GM19328 (cell line): ENCODE data around the gene DNAH6.

Source experiments
- ATAC-seq: cut with Tn5 transposase; IDR thresholded peaks from one replicate; pipeline ENCODE4 v1.9.1; 2021; ENCODE audit warnings: mild to moderate bottlenecking, moderate library complexity; ENCODE audit not compliant: unreplicated experiment

The DNAH6 gene

DNA sequence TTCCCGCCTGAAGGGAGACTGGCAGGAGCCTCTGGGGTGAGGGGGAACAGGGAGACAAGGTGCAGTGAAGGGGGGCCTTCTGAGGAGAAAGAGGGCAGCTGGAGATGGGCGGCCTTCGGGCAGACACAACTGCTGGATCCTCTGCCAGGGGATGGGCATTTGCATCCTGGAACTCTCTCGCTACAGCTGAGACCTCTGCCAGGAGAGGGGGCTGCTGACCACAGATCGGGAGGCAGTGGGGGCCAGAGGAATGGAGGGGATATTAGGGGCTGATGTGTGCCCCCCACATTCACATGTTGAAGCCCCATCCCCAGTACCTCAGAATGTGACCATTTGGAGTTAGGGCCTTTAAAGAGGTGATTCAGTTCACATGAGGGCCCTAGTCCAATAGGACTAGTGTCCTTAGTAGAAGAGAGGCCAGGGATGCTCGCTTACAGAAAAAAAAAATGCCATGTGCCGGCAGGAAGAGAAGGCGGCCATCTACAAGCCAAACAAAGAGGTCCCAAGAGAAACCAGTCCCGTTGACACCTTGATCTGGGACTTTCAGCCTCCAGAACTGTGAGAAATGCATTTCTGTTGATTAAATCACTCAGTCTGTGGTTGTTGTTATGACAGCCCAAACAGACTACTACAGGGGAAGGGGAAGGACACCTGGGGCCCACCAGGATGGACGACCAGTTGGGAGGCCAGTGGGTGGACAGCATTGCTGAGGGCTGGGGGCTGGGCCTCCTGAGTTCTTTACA, 314.6 kb downstream of the DNAH6 start:
- no peak for ATAC-seq

DNA sequence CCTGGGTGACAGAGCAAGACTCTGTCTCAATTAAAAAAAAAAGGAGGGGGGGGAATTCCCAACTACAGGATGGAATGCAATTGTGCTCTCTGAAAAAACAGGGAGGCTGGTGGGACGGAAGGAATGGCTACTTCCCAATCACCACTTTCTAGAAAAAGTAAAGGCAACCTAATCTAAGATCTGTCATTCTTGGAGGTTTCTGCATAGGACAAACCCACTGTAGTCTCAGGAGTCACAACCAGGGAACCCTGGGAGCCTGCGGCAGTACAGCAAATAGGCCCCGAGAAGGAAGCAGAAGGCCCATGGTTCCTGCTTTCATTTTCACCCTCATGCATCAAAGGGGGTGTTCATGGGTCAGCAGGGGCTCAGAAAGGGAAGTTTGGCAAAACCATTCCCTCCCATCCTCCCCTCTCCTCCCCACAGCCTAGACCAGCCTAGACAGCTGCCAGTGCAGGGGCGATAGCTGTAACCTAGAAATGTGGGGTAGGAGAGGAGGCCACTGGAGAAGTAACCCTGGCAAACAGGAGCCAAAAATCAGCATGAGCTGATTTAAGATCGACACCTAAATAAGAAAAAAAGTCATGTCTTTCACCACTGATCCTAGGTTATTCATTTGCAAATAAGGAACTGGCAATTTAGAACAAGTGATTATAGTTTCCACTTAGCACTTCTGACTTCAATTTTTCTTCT, 316.6 kb downstream of the DNAH6 start:
- peak; percentile 78 for ATAC-seq

DNA sequence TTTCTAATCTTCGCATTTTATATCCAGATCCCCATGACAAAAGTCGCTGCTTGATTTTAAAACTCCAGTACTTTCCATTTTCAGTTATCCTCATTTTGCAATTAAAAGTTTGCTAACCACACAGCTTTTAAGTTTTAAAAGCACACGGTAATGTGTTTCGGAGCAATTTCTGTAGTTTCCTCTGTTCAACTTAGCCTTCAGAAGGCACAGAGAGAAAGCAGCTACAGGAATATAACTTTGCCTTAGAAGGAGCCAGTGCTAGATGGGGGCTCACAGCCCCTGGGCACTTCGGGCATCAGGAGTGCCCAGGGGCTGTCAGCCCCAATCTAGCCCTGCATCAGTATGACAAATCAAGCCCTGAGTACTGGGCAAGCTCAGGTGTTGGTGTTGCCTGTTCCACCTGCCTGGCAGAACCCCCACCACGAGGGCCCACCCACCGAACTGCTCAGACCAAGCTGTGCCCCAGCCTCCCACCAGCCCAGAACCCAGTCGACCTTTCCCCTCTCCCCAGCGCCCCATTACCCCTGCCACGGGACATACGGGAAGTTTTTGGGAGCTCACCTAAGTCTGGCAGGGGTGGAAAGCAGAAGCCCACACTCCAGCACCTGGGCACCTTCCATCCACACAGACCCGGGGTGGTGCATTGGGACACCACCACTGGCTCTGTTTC, 317.3 kb downstream of the DNAH6 start:
- ATAC-seq = no peak

DNA sequence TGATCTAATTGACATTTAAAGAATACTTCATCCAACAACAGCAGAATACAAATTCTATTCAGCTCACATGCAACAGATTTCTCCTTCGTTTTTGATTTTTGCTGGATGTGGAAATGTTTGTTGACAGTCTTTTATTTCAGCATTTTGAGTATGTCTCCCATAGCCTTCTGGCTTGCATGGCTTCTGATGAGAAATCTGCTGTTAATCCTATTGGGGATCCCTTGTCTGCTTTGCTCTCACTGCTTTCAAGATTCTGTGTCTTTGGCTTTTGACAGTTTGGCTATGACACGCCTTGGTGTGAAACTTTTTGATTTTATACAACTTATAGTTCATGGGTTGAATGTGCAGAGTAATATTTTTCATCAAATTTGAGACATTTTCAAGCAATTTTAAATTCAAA, 319.9 kb downstream of the DNAH6 start:
- no peak for ATAC-seq

DNA sequence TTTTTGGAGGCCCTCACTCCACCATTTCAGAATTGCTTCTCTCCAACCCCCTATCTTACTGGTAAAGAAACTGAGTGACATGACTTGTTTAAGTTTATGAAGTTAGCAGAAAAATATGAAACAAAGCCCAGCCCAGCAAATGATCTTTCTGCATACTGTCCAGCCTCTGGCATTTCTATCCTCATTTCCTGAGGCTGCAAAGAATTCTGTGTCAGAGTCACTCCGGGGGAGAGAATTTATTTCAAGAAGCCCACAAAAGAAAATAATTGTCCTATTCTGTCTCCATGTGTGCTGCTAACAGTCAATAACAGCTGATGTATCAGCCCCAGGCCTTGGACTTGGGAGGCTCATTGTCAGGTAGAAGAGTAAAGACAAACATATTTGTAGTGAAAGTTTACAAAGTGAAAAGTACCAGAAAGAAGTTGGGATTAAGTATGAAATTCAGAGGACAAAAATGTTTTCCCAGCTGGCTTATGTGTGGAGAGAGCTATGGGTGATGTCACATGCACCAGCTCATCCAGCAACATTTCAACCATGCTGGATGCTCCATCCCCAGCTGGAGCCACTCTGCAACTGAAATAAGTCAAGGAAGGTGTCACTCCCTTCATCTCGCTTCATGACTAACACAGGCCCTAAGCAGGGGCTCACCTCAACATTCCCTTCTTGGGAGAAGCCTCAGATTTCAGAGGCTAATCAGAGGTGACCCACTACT, 322.3 kb downstream of the DNAH6 start:
- no peak for ATAC-seq

DNA sequence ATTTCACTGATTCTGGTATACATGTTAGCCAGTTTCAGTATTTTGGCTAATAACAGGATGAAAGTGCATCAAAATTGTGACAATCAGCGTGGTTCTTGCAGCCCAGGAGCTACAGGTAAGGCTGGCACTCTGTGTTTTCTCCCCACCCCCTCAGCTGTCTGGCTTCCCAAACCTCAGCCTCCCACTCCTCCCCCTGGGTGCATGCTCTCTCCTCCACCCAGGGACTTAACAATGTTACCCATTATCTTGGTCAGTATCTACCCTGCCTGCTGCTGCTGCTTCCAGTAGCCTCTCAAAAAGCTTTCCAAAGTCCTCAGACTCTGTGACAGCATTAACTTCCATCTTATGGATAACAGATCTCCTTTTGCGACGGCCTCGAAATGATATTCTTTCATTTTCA, 323.6 kb downstream of the DNAH6 start:
- no peak for ATAC-seq

DNA sequence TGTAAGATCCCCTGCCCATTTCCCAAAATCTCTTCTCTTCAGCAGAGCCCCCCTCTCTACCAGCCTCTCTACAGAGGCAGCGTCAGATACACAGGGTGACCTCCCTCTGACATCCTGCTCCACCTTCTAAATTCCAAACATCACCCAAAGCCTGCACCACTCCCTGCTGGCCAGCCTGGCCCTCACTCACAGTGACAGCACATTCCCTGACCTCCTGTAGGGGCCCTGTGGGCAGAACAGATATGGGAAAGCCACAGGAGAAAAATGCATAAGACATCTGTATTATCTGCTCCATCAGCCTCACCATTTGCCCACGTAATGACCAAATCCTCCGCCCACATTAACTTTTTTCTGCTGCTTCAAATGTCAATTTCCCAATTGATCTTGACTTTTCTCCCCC, 324.0 kb downstream of the DNAH6 start:
- no peak for ATAC-seq

DNA sequence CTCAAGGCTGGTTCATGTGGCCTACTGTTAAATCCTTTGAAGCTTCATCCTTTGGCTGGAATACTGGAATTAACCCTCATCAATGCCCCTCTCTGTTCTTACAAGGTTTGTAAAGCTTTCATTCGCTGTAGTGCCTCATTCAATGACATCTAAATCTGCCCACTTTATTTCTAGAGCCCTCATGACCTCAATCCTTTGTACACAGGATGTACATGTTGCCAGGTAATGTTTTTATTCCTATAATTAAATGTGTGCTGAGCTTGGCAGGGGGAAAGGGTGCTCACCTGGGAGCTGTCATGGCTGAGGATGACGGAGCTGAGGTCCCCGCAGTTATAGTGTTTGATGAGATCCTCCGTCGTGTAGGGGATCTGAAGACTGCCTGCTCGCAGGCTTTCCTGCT, 325.3 kb downstream of the DNAH6 start:
- ATAC-seq = no peak

DNA sequence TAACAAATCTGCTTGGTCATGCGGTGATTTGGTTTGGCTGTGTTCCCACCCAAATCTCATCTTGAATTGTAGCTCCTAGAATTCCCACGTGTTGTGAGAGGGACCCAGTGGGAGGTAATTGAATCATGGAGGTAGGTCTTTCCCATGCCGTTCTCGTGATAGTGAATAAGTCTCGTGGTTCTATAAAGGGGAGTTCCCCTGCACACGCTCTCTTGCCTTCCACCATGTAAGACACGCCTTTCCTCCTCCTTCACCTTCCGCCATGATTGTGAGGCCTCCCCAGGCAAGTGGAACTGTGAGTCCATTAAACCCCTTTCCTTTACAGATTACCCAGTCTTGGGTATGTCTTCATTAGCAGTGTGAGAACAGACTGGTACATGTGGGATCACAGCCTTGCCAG, 327.8 kb downstream of the DNAH6 start:
- no peak for ATAC-seq

DNA sequence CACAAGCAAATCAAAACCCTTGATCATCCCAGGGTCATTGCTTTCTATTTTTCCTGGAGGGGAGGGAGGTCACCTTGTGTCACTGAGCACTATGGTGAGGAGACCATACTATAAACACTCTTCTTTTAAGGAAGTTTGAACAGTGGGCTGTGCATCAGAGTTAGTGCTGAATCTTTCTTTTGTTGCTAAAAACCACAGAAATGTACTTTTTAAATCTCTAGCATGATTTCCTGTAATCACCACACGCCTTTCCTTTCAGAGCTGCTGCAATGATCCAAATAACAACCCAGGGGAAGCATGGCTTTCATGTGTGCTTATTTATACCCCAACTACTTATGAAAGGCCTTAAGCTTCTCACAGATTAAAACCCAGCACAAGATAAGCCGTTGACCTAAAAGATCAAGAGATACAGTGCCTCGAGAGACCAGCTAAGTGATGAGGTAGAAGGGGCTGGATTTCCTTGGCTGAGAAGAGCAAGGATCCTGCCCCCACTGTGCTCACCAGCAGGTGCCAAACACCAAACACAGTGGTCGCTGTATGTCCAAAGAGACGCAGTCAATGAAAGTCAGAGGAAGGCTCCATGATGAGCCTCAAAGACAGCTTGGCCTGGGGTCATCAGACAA, 329.9 kb downstream of the DNAH6 start:
- no peak for ATAC-seq

DNA sequence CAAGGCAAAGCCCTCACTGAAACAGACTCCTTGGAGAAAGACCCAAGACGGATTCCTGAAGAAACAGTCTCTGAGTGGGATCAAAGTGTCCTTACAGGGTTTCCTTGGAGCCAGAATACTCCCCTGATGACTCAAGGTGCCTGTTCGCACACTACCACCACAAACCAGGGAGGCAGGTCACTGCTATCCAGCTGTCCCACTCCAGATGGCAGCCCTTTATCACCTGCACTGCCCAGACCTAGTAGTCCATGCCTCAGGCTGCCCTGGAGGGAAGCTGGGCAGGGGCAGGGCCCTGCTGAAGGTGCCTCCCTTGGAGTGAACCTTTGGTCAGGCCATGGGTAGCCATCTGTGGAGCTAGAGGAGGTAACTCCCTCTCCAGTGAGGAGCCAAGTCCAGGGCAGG, 330.4 kb downstream of the DNAH6 start:
- ATAC-seq = no peak

DNA sequence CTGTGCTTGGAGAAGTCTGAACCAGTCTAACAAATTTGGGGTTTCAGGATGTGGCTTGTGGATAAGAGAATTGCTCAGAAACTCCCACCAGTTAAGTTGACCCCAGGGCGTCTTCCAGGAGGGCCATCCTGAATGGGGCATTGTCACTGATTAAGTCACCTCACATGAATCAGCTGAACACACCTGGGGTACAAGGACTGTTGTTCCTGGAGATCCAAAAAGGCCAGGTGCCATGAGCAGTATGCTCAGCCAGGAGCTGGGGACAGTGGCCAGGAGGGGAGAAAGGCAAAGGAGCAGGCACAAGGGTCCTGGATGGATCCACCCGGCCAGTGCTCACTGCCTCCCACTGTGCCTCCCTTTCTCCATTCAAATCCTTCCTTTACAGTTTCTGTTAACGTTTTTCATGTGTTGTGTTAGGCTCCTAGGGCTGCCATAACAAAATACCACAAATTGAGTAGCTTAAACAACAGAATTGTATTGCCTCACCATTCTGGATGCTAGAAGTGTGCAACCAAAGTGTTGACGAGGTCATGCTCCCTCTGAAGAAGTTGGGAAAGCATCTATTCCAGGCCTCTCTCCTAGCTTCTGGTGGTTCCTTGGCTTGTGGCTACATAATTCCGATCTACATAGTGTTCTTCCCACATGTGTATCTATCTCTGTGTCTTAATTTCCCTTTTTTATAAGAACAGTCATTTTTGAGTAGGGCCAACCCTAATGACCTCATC, 331.2 kb downstream of the DNAH6 start:
- no peak for ATAC-seq

DNA sequence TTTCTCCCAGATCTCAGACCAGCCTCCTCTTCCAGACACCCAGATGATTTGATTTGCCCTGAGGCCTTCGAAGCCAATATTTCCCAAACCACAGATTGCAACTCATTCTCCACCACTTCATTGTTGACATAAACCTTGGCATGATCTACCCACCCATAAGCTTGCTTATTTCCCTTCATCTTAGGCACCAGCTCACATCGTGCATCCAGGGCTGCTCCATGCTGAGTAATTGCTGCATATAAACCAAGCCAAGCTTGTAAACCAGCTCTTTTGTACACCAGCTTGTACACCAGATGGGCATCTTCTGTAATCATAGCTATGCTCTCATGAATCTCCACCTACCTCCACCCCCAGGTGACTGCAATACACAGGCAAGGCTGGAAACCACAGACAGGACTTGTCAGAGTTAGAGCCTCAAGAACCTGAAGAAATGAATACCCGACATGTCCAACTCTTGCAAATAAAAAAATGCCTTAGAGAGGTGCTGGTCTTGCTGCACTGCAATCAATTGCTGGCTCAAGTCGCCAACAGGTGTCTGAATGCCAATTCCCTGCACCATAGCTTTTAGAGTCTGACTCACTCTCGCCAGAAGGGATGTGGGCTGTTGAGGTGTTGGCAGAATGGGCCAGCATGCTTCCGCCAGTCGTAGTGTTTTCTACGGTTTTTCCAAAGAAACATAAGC, 333.1 kb downstream of the DNAH6 start:
- ATAC-seq = no peak

DNA sequence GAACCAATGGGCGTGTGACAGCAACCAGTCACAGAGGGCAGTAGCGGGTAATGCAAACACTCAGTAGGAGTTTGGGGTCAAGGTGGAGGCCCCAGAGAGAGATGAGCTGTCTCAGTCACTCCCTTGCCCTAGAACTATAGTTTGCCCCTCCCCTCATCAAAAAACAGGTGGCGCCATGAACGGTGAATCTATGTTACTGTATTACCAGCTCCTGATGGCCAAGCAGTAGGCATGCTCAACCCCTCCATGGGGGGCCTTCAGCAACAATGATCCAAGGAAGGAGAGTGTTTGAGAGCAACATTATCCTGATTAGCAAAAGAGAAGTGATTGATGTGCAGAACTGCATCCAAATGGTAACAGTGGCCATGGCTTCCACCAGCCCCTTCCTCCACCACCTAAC, 334.2 kb downstream of the DNAH6 start:
- no peak for ATAC-seq

DNA sequence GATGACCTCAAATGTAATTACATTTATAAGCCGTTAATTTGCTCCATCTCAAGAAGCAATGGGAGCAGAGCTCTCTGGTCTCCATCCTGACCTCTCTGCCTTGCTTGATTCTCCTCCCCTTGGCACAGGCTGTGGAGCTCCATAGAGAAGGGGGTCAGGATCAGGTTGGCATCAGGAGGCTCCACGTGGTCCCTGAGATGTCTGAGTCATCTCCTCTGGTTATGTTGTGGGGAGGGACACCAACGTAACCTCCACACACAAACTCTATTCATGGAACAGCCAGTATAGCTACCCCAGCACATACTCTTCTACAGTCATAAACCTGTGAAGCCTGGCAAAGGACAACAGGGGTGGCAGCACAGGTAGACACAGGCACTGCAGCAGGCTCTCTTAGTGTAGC, 335.6 kb downstream of the DNAH6 start:
- no peak for ATAC-seq

DNA sequence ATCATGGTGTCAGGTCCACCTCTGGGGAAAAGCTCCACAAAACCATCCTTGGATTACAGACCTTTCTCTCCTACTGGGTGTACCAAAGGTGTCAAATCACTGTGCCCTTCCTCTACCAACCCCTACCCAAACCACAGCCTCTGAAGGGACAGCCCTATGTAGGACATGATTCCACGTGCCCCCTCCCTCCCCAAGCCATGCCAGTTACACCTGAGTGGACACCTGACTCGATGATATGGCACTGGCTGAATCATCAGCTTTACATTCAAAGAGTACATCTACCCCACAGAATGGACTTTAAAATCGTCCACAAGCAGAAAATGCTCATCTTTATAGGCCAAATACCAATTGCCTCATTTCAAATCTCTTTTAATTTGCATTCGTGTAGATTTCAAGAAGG, 338.6 kb downstream of the DNAH6 start:
- no peak for ATAC-seq

DNA sequence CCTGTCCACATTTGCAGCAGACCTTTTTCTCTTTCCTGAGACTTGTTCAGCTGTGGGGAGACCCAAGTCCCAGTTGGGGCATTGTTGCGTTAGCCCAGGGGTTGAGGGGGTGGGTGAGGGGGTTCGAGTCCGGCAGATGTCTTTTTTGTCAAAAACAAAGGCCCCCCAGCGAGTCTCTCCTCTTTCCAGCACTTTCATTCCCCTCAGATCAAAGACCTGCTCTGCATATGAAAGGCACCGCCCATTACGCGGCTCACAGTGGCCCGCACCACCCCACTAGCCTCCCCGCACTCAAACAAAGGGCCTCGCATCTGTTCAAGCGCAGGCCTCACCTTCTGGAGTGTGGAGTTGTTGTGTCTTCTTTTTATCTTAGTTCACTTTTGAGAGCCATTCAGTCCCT, 339.4 kb downstream of the DNAH6 start:
- no peak for ATAC-seq

DNA sequence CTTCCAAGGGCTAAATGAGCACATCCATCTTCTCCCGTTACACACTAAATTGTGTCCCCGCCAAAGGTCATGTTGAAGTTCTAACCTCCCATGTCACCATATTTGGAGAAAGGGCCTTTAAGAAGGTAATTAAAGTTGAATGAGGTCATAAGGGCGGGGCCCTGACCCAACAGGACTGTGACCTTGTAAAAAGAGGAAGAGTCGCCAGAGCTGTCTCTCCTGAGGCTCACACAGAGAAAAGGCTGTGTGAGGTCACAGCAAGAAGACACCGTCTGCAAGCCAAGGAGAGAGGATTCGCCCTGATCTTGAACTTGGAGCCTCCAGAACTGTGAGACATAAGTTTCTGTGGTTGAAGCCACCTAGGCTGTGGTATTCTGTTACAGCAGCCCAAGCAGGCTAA, 340.5 kb downstream of the DNAH6 start:
- ATAC-seq = no peak

DNA sequence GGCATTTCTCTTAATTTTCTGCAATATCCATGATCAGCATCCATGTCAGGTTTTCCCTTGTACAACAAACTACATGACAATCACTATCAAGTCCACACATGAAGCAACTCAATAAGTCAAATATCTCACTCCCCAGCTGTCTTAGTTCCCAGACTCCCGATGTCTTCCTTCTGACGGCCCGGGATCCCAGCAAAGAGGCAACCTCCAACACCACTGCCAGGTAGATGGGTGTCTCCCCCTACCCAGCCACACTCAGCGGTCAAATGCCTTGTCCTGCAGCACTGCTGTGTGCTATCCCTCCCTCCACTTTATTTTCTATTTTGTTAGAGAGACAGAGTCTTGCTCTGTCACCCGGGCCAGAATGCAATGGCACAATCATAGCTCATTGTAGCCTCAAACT, 341.3 kb downstream of the DNAH6 start:
- ATAC-seq = no peak

DNA sequence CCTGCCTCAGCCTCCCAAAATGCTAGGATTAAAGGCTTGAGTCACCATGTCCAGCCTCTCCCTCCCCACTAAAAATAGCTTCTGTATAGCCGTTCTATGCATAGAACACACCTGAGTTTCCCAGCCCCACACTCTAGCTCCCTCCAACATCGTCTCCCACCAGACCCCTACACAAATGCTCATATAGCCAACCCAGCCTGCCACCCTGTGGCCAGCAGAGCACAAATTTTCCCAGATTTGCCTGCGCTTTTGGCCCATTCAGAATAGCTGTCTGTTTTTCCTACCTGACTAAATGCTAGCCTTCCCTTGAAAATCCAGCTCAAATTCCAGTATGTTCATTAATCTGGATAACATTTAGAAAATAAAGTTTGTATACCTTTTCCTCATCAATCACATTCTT, 341.8 kb downstream of the DNAH6 start:
- no peak for ATAC-seq
